DND-41 (cell line): ENCODE data around the gene GSTP1.
"Not testable (repeated sequence)": the region's sequence is repeated elsewhere in the genome, so short reads cannot be mapped to it uniquely, and the experiment has no call there.

Experiments
- CTCF ChIP-seq: IDR thresholded peaks from 2 replicates; pipeline ENCODE4 v1.5.1; 2012; ENCODE audit warnings: borderline replicate concordance, low read length, moderate library complexity, mild to moderate bottlenecking; ENCODE audit not compliant: poor library complexity, severe bottlenecking; ENCODE audit errors: extremely low read depth
- EZH2 ChIP-seq: IDR thresholded peaks from 3 replicates; pipeline ENCODE4 v1.6.1; 2012; ENCODE audit warnings: borderline replicate concordance, low read depth, mild to moderate bottlenecking, moderate library complexity, low read length, inconsistent platforms; ENCODE audit not compliant: severe bottlenecking

GRCh38 chr11:67623795-67624194 is 40.2 kb downstream of the GSTP1 start:
- not testable (repeated sequence) for TF ChIP-seq CTCF, EZH2
